Stimulated activated CD4-positive, alpha-beta T cell treated with anti-CD3 and anti-CD28 coated beads, Interleukin-1b, Interleukin-23, amount 100 ng/mL, for 1 hour (primary cell): Measurements from ENCODE around the gene DSE.

Experiments used
- DNase-seq, 2 donors: peaks; one replicate each; pipeline ENCODE4 v3.0.0-alpha.2; 2020; ENCODE audit warnings: low read depth in 2 of 2

DSE gene

GRCh38 chr6:116411284-116411623 lies 40.5 kb downstream of the DSE start:
- DNase-seq, result no peak

GRCh38 chr6:116412270-116412669 lies 41.5 kb downstream of the DSE start:
- no peak for DNase-seq

- no peak for DNase-seq
Measured at GRCh38 chr6:116413357-116413756, 42.6 kb downstream of the DSE start.

- no peak for DNase-seq
Measured at GRCh38 chr6:116417661-116418060, 46.9 kb downstream of the DSE start.

- no peak for DNase-seq
Measured at GRCh38 chr6:116419069-116419786, 48.5 kb downstream of the DSE start.

GRCh38 chr6:116420341-116420740 lies 49.6 kb downstream of the DSE start:
- DNase-seq, result no peak

- DNase-seq, result no peak
Measured at GRCh38 chr6:116422238-116422637, 51.5 kb downstream of the DSE start.

- DNase-seq, result no peak
Measured at GRCh38 chr6:116424001-116424400, 53.3 kb downstream of the DSE start.

GRCh38 chr6:116426551-116426950 lies 55.8 kb downstream of the DSE start:
- DNase-seq, result no peak

- no peak for DNase-seq
Measured at GRCh38 chr6:116429111-116429510, 58.4 kb downstream of the DSE start.

GRCh38 chr6:116430860-116431259 lies 60.1 kb downstream of the DSE start:
- no peak for DNase-seq

- no peak for DNase-seq
Measured at GRCh38 chr6:116431964-116432595, 61.3 kb downstream of the DSE start.

GRCh38 chr6:116433206-116433712 lies 62.5 kb downstream of the DSE start:
- no peak for DNase-seq

- no peak for DNase-seq
Measured at GRCh38 chr6:116434056-116434725, 63.4 kb downstream of the DSE start.

- no peak for DNase-seq
Measured at GRCh38 chr6:116436586-116436985, 65.8 kb downstream of the DSE start.

- DNase-seq, result no peak
Measured at GRCh38 chr6:116437656-116438055, 66.9 kb downstream of the DSE start.

GRCh38 chr6:116438590-116439448 lies 68.1 kb downstream of the DSE start:
- DNase-seq, result no peak

- no peak for DNase-seq
Measured at GRCh38 chr6:116439522-116440051, 68.8 kb downstream of the DSE start.

GRCh38 chr6:116443105-116443504 lies 72.4 kb downstream of the DSE start:
- no peak for DNase-seq

GRCh38 chr6:116444092-116444491 lies 73.3 kb downstream of the DSE start:
- no peak for DNase-seq

GRCh38 chr6:116444575-116444974 lies 73.8 kb downstream of the DSE start:
- no peak for DNase-seq

- no peak for DNase-seq
Measured at GRCh38 chr6:116445102-116445501, 74.4 kb downstream of the DSE start.
